Measurements from ENCODE around the gene SOHLH1.

- TF ChIP-seq CTCF (IDR thresholded peaks at IDR 0.05; ENCODE audit: low read length) (no peak), EZH2phosphoT487 (IDR thresholded peaks at IDR 0.05; ENCODE audit: low read length) (no peak)
Observed at GRCh38 chr9:135696446-135696845, 2.8 kb downstream of the SOHLH1 start.
